ENCODE data around the gene NR6A1.

Gene NR6A1

GRCh38 chr9:124468061-124468740 is 302.9 kb downstream of the NR6A1 start:
- no peak overlapping the region for H3K4me3 ChIP-seq (ENCODE audit: low read length)
- peaks cover 19% of the 10 kb centered on the region for H3K27me3 ChIP-seq (ENCODE audit: insufficient read depth, low read length)
- no peaks in the 10 kb centered on the region for H3K36me3 ChIP-seq (ENCODE audit: insufficient read depth, low read length)
- H2AFZ ChIP-seq (ENCODE audit: low read depth, low read length) = no peak overlapping the region
- no peaks in the 10 kb centered on the region for H3K9me3 ChIP-seq (ENCODE audit: low read length)
- H3K4me1 ChIP-seq (ENCODE audit: insufficient read depth, low read length) = no peaks in the 10 kb centered on the region

DNA sequence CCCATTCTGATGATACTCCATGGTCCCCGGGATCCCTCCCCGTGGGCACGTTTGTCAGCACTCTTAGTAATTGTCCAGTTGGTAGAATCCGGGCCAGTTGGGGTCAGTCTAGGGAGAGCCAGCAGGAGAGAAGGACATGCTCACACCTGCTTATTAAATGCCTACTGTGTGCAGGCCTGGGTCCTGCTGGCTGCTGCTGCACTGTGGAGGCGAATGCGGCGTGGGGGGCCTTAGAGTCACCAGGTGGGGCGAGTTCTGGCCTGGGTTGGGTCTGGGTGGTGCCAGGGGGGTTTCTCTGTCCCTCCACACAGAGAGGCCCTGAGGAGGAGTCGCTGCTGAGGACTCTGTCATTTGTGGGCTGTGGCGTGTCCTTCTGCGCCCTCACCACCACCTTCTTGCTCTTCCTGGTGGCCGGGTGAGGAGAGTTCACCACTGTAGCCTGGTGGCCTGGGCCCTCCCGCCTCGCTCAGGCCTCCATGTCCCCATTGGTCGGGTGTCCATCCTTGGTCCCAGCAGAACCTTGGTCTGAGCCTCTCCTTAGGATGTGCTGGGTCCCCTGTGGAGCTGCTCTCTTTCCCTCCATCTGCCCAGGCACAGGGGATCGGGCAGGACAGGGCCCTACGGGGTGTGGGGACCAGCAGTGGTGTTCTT is 303.6 kb downstream of the NR6A1 start:
- H2AFZ ChIP-seq (ENCODE audit: low read depth, low read length) = no peak overlapping the region
- H3K9me3 ChIP-seq (ENCODE audit: low read length) = peaks cover 2% of the 10 kb centered on the region
- H3K4me1 ChIP-seq (ENCODE audit: insufficient read depth, low read length) = no peaks in the 10 kb centered on the region
- no peaks in the 10 kb centered on the region for H3K36me3 ChIP-seq (ENCODE audit: insufficient read depth, low read length)
- H3K4me3 ChIP-seq (ENCODE audit: low read length) = no peak overlapping the region
- peaks cover 19% of the 10 kb centered on the region for H3K27me3 ChIP-seq (ENCODE audit: insufficient read depth, low read length)
